Measurements from ENCODE around the gene LPP.

- TF ChIP-seq RCOR1 (IDR thresholded peaks at IDR 0.05; ENCODE audit: insufficient replicate concordance, low read length): no peak
- no peak for TF ChIP-seq CTCF (conservative IDR thresholded peaks at IDR 0.05; ENCODE audit: low read depth, low read length)
- no peak for TF ChIP-seq POLR2A (IDR thresholded peaks at IDR 0.05; ENCODE audit: low read depth, low read length)
- TF ChIP-seq CEBPB (IDR thresholded peaks at IDR 0.05; ENCODE audit: low read depth, low read length): no peak
- TF ChIP-seq BHLHE40 (IDR thresholded peaks at IDR 0.05; ENCODE audit: low read depth, low read length): no peak
- no peak for TF ChIP-seq RFX5 (IDR thresholded peaks at IDR 0.05; ENCODE audit: low read depth, low read length)
- no peak for TF ChIP-seq ELK1 (IDR thresholded peaks at IDR 0.05; ENCODE audit: borderline replicate concordance, low read depth, low read length)
- no peak for TF ChIP-seq RAD21 (IDR thresholded peaks at IDR 0.05; ENCODE audit: low read length)
- TF ChIP-seq NFE2L2 (IDR thresholded peaks at IDR 0.05; ENCODE audit: low read depth, low read length): no peak
- no peak for TF ChIP-seq MXI1 (IDR thresholded peaks at IDR 0.05; ENCODE audit: borderline replicate concordance, low read depth, low read length)
- no peak for TF ChIP-seq MAFK (IDR thresholded peaks at IDR 0.05; ENCODE audit: low read depth, low read length)
- no peak for TF ChIP-seq MAZ (IDR thresholded peaks at IDR 0.05; ENCODE audit: borderline replicate concordance, low read depth, low read length)
- TF ChIP-seq USF2 (IDR thresholded peaks at IDR 0.05; ENCODE audit: low read depth, low read length): no peak
- no peak for TF ChIP-seq SMC3 (IDR thresholded peaks at IDR 0.05; ENCODE audit: low read depth, low read length)
Observed at GRCh38 chr3:188218603-188219002, 64.6 kb downstream of the LPP start.
